Measurements from ENCODE around the gene NFAT5. TPM values are rescaled to one million over a fixed set of nuclear protein-coding genes. Genes with fewer than 3 reads are reported as not detected.

NFAT5 gene
- total RNA-seq, 2 experiments from 2014 or later: 36.0 to 37.8 TPM

- H3K4me1 Mint-ChIP-seq (ENCODE audit: low read depth): no peaks in the 10 kb centered on the region
- H3K27me3 Mint-ChIP-seq: no peaks in the 10 kb centered on the region
- POLR2A ChIA-PET: no interaction called here
- CTCF ChIA-PET: no interaction called here
- DNase-seq: no peak
- no peak overlapping the region for H3K4me3 Mint-ChIP-seq
- peaks cover 31% of the 10 kb centered on the region for H3K36me3 Mint-ChIP-seq (ENCODE audit: low read depth)
- ATAC-seq: no peak
- intact Hi-C loops (cut with micrococcal nuclease): no loop called here
- no peak for TF ChIP-seq CTCF (IDR thresholded peaks at IDR 0.05)
- no peak overlapping the region for H3K27ac Mint-ChIP-seq
- H3K9me3 Mint-ChIP-seq: no peaks in the 10 kb centered on the region
Observed at GRCh38 chr16:69651217-69651616, 85.5 kb downstream of the NFAT5 start.

- intact Hi-C loops (cut with micrococcal nuclease): no loop called here
- H3K4me1 Mint-ChIP-seq (ENCODE audit: low read depth): no peaks in the 10 kb centered on the region
- POLR2A ChIA-PET: no interaction called here
Observed at GRCh38 chr16:69654280-69654931, 88.6 kb downstream of the NFAT5 start.

GRCh38 chr16:69660166-69660565, 94.4 kb downstream of the NFAT5 start:
- POLR2A ChIA-PET: no interaction called here
- no peak for TF ChIP-seq CTCF (IDR thresholded peaks at IDR 0.05)
- H3K27ac Mint-ChIP-seq: no peak overlapping the region
- no peak overlapping the region for H3K4me3 Mint-ChIP-seq
- ATAC-seq (no peak), DNase-seq (no peak)
- CTCF ChIA-PET: no interaction called here
- H3K36me3 Mint-ChIP-seq (ENCODE audit: low read depth): peaks cover 40% of the 10 kb centered on the region
- H3K4me1 Mint-ChIP-seq (ENCODE audit: low read depth): no peaks in the 10 kb centered on the region
- intact Hi-C loops (cut with micrococcal nuclease): no loop called here
- H3K9me3 Mint-ChIP-seq: no peaks in the 10 kb centered on the region
- no peaks in the 10 kb centered on the region for H3K27me3 Mint-ChIP-seq

More at GRCh38 chr16:69654280-69654931, 88.6 kb downstream of the NFAT5 start:
- TF ChIP-seq CTCF (IDR thresholded peaks at IDR 0.05): no peak
- Mint-ChIP-seq H3K27ac (no peak overlapping the region), H3K36me3 (ENCODE audit: low read depth) (peaks cover 34% of the 10 kb centered on the region), H3K9me3 (no peaks in the 10 kb centered on the region), H3K27me3 (no peaks in the 10 kb centered on the region), H3K4me3 (no peak overlapping the region)
- ATAC-seq (no peak), DNase-seq (no peak)
- CTCF ChIA-PET: interaction anchor here (0.8 to 0.9 kb wide), 2 partner anchors 99 to 256 kb away, joined by 3 read pairs; no protein-coding TSS in a partner anchor

GRCh38 chr16:69662901-69663300, 97.1 kb downstream of the NFAT5 start:
- Mint-ChIP-seq H3K4me3 (no peak overlapping the region), H3K4me1 (ENCODE audit: low read depth) (no peaks in the 10 kb centered on the region), H3K27me3 (no peaks in the 10 kb centered on the region), H3K9me3 (no peaks in the 10 kb centered on the region), H3K36me3 (ENCODE audit: low read depth) (peaks cover 33% of the 10 kb centered on the region), H3K27ac (peak overlapping the region; percentile 18)
- ChIA-PET POLR2A (no interaction called here), CTCF (no interaction called here)
- DNase-seq (no peak), ATAC-seq (no peak)
- intact Hi-C loops (cut with micrococcal nuclease): no loop called here
- no peak for TF ChIP-seq CTCF (IDR thresholded peaks at IDR 0.05)

GRCh38 chr16:69663846-69664245, 98.1 kb downstream of the NFAT5 start:
- intact Hi-C loops (cut with micrococcal nuclease): no loop called here
- Mint-ChIP-seq H3K4me1 (ENCODE audit: low read depth) (no peaks in the 10 kb centered on the region), H3K9me3 (no peaks in the 10 kb centered on the region), H3K27ac (no peak overlapping the region), H3K27me3 (no peaks in the 10 kb centered on the region), H3K4me3 (no peak overlapping the region), H3K36me3 (ENCODE audit: low read depth) (peaks cover 31% of the 10 kb centered on the region)
- CTCF ChIA-PET: interaction anchor here (1.0 to 1.7 kb wide), 2 partner anchors 11 to 22 kb away, joined by 3 read pairs; no protein-coding TSS in a partner anchor
- TF ChIP-seq CTCF (IDR thresholded peaks at IDR 0.05): no peak
- no peak for ATAC-seq
- no peak for DNase-seq
- POLR2A ChIA-PET: no interaction called here
